CD4-positive, alpha-beta T cell treated with Interleukin-17A for 4 hours (primary cell): ENCODE measurements around the gene PALLD.

Experiments used
- DNase-seq: peaks from one replicate; pipeline ENCODE4 v3.0.0-alpha.2; 2020; ENCODE audit warnings: mixed read lengths

Gene PALLD

DNA sequence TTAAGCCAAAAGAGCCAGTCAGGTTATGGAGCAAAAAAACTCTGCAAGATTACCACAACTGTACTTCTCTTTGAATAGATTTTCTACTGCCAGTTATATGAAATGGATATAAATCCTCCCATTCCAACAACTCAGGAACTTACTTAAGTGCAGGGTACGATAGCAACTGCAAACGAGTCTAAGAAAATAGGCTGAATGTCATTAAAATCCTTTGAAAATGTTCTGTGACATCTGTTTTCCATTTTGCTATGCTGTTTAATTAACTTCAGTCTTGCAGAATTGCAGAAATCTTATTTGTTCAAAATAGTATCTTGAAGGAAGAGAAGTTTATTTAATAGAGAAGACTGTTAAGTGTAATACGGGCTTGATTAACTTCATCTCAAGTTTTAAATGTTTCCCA, 243.8 kb downstream of the PALLD start:
- no peak for DNase-seq

DNA sequence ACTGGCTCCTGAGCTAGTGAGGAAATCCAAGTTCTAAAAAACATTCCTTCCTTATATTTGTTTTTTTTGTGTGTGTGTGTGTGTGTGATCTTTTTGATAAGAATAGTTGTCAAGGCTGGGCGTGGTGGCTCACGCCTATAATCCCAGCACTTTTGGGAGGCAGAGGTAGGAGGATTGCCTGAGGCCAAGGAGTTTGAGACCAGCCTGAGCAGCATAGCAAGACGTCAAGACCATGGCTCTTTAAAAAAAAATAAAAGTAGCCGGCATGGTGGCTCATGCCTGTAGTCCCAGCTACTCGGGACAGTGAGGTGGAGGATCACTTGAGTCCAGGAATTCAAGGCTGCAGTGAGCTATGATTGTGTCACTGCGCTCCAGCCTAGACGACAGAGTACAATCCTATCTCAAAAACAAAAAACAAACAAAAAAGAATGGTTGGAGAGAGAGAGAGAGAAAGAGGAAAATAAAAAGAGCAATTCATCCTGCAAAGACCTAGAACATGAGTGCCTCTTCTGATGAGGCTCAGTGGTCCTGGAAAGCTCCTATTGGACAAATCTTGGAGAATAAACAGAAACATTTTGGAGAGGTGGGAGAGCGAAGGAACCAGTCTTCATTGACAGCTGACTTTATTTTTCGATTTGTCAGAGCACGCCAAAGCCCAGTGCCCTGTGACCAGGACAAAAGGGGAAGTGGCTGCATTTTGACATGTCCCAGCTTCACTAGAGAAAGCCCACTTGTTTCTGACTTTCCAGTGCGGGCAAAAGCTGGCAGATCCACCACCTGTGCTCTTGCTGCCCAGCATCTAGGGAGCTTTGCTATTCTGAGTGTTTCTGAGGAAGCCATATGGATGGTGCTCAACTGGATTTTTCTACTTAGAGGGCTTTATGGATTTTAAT, 244.7 kb downstream of the PALLD start:
- no peak for DNase-seq

DNA sequence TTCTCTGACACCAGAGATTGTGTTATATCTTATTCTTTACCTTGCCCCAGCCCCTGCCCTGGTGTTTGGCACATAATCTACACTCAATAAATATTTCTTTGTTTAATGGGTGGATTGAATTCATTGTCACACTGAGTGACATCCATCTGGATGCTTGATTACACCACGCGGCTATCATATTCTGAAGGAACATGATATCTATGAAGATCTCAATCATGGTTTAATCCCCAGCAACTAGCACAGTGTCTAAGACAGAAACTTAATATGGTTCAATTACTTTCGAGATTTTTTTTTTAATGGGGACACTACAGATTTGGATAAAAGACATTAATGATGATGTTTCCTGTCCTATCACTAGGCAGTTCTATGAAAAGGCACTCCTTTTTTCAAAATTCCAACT, 246.3 kb downstream of the PALLD start:
- DNase-seq: no peak

DNA sequence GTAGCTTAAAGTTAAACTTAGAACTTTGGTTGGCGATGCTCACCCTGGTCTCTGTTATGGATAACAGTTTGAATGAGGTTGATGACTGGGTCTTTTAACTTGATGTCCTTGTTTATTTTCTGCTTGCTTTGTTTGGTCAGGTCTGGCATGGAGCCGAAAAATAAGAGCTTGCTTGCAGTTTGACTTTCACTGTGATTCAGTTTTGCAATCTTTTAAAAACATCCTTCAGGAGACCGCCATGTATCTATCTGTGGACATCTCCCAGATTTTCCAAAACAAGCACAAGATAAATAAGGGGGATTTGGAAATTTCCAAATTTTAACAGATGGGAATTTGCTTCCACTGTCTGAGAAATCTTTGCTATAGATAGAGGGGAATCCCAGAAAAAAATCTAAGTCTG, 246.7 kb downstream of the PALLD start:
- no peak for DNase-seq

DNA sequence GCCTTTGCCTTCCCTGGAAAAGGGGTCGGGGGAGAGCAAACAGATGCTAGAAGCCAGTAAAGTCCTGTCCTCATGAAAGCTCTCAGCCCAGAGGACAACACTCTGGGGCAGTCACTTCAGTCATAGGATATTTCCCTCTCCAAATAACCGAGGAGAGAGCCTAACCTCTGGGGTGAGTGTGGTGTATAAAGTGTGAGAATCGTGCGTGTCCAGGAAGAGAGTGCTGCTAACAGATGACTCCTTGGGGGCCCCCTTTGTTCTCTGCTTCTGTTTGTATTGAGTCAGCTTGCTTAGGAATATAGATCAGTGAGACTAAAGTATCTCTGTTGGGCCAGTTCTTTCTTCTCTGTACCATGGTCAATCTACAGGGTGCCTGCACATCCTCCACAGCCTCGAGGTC, 247.2 kb downstream of the PALLD start:
- no peak for DNase-seq

DNA sequence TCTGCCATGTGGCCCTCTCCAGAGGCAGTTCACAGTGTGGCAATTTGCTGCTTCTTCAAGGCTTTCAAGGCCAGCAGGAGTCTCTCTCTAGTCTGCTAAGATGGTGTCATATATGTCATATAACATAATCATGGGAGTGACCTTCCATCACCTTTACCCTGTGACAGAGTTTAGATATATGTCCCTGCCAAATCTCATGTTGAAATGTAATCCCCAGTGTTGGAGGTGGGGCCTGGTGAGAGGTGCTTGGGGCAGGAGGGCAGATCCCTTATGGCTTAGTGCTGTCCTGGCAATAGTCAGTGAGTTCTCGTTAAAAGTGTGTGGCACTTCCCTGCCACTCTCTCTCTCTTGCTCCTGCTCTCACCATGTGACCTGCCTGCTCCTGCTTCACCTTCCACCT, 252.0 kb downstream of the PALLD start:
- DNase-seq: no peak

DNA sequence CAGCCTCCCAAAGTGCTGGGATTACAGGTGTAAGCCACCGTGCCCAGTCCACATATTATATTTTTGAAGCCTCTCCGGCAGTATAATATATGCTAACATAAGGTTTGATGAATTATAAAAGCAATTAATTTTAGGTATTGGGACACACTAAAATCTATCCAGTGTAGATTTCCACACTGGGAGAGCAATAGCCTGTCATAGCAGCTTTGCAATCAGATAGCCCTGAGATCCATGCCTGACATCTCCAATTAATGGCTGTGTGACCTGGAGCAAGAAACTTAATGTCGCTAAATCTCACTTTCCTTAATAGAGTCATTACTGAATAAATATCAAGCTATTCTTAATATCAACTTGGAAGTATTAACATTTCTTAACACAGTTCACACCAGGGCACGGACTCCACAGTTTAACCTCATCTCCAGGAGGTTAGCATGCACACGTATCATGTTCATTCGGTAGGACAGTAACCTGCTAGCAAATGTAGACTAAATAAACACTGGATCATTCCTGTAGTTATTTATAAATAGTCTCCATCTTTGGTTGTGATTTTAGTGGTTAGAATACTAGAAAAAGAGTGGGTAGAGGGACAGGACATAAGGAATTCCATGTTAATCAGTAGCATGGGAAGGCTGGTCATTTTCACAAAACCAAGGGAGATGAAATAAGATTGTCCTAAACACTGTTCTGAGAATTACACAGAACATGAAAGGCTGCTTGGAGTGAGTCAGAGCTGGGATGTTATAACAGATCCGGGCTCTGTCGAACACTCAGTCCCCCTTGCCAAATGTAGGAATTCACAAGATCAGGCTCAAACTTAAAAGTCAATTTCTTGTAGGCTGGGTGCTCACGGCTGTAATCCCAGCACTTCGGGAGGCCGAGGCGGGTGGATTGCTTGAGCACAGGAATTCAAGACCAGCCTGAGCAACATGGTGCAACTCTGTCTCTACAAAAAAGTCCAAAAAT, 254.7 kb downstream of the PALLD start:
- no peak for DNase-seq

DNA sequence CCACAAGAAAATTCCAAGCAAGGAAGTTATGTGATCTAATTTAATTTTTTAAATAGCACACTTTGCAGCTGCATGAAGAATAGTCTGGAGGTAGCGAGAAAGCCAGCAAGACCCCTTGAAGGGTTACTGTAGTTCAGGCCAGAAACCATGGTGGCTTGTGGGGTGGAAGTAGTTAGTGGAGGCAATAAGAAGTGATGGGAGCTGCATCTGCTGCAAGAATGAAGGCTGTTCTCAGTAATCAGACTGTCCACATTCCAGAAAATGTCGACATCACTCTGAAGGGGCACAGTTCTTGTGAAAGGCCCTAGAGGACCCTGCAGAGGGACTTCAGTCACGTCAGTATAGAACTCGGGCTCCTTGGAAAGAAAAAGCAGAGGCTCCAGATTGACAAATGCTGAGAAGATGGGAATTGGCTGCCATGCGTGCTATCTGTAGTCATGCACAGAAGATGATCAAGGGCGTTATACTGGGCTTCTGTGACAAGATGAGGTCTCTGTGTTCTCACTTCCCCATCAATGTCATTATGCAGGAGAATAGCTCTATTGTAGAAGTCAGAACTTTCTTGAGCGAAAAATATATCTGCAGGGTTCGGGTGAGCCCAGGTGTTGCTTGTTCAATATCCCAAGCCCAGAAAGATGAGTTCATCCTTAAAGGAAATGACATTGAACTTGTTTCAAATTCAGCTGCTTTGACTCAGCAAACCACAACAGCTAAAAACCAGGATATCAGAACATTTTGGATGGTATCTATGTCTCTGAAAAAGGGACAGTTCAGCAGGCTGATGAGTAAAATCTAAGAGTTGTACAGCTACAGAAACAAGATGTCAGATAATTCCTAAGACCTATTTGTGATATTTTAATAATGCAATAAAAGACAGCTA, 259.0 kb downstream of the PALLD start:
- DNase-seq: no peak

DNA sequence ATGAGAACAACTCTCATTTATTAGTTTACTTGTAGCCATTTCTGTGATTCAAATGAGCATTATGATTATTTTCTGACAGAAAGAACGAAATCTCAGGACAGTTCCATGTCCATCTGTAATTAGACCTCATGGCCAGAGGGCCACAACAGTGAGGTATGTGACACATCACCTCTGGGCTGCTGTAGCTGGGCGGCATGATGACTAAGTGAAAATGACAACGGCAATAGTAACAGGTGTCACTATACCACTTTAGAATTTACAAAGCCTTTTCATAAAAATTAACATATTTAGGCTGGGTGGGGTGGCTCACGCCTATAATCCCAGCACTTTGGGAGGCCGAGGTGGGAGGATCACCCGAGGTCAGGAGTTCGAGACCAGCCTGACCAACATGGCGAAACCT, 260.6 kb downstream of the PALLD start:
- DNase-seq: no peak

DNA sequence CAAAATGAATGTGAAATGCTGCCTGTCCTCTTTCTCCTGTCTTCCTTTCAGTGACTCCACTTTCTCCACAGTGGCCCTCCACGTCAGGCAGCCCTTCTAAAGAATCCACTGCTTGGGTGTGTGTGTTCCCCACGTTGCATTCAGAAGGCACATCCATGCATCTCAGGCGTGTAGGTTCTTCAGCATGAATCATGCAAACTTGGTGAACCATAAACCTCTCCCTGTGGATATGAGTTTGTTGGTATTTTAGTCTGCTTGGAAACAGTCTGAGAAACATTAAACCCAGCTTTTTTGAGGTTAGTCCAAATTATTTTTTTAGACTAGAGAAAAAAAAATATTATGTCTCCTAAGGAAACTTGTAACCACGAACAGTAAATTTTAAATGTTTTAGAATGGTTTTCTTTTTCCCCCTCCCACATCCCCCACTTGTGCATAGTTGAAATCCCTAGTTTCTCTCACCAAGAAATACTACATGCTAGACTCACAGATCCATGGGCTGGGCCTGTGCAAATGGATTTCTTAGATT, 261.6 kb downstream of the PALLD start:
- no peak for DNase-seq

DNA sequence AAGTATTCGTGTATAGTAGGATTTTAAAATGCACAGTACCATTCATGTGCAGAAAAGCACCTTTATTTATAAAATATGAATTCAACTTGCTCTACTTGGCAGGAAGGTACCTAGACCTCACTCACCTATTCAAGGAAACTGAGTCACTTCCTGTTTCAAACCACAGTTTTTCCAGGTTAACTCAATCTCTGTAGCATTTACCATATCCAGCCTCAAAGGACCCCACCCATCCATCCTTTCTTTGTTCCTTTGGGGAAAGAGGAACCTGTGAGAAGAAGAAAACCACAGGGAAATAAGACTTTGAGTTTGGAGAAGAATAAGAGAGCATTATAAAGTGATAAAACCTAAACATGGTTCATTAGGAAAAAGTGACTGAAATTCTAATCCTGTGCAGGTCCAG, 262.5 kb downstream of the PALLD start:
- no peak for DNase-seq

DNA sequence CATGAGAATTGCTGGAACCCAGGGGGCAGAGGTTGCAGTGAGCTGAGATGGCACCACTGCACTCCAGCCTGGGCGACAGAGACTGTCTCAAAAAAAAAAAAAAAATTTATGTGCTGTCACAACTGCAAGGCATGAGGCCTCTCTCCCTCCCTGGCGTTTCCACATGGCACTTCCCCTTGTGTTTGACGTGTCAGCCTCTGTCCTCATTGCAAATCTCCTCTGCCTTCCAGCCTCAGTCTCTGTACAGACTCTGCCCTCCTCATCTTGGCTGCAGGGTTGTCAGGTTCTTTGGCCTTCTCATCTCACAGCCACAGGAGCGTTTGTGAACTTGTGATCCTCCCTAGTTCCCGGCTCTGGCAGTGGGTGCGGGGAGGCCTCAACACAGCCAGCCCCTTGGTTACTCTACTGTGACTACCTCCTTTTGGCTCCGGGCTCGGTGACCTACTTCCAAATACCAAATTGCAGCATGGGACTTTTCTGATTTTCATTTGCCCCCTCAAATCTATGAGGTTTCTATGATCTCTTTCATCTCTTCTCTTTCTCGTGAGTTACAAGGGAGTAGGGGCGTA, 263.2 kb downstream of the PALLD start:
- DNase-seq: no peak

DNA sequence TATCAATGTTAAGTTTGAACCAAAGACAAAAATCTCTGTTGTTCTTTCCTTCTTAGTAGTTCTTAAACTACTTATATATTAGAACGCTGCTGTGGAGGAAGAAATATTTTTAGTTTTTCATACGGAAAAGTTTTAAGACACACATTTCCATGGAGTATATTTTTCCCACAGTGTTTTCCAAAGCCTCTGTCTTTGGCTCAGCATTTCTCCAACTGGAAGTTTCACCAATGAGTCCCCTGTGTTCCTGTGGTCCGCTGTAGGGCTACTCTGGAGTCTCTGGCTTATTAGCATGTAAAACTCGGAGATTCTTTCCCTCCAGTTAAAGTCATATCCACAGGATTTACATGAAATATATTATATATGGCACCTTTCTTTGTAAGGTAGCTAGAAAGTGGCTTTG, 264.2 kb downstream of the PALLD start:
- no peak for DNase-seq

DNA sequence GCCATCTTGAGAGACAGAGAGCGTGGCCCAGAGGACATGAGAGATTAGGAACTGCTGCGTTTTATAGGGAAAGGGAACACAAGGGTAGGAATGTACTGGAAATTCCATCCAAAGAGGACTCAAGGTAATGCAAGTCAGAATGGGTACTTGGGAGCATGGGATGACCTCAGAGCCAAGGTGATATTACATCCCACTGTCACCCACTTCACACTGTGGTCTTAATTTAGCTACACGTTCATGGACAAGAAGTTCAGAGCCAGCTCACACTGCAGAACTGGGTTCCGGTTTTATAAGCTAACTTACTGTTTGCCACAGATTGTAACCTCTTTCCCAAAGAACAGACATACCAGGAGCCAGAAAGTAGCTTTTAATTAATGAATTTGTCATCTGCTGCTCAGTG, 268.5 kb downstream of the PALLD start:
- no peak for DNase-seq

DNA sequence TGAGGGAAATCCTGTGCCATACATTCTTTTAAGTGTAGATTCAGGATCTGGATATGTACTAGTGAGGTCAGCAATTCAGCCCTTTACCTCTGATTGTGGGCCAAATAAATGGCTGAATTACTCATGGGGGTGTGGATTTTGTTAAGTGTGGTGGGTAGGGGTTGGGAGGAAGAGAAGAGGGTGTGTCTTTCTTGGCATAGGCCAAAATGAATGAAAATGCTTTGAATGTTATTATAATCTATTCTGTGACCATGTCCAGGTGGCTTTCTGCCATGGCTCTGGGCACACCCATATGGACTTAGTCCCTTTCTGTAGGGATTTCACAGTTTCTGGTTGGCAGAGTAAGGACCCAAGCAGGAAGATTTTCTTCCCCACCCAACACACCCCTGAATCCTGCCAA, 268.9 kb downstream of the PALLD start:
- no peak for DNase-seq

DNA sequence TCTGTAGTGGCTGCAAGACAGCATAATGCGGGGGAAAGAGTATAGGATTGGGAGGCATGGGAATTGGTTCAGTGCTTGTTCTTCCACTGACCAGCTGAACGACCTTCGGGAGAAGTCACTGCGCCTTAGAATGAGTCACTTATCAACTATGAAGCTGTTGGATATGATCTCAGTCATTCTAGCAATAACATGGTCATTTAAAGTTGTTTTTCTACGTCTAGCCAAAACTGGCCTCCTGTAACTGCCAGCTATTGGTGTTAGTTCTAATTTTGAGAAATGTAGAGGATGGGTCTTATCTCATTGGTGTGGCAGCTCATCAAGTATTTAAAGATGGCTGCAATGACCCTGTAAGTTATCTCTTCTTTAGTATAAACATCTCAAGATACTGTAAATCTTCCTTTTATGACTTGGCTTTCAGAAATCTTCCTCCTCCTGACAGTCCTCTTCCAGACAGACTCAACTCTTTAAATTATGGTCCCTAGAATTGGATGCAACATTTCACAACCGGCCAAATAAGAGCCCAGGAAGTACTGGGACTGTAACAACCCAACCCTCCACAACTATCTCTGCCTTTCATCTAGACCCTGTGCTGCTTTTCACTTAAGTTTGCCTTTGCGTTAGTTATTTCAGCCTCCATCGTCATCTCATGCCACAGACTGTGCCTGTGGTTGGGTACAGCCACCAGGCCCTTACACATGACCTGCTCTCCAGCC, 269.9 kb downstream of the PALLD start:
- no peak for DNase-seq

DNA sequence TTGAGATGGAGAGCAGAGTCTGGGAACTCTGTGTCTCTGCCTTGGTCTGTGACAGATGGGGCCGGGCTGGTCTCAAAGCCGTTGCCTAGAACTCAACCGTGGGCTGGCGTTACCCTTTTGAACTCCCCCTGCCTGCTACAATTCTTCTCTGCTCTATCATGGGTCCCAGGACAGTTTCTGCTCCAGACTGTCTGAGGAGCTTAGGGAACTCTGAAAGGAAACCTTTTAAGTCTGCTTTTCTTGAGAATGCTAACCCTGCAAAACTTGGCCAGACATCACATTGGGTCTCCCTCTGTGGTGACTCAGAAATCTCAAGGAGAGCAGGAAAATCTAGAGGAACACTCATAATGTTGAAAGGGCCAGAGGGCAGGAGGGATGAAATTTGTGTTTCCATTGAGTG, 272.6 kb downstream of the PALLD start:
- DNase-seq: no peak

DNA sequence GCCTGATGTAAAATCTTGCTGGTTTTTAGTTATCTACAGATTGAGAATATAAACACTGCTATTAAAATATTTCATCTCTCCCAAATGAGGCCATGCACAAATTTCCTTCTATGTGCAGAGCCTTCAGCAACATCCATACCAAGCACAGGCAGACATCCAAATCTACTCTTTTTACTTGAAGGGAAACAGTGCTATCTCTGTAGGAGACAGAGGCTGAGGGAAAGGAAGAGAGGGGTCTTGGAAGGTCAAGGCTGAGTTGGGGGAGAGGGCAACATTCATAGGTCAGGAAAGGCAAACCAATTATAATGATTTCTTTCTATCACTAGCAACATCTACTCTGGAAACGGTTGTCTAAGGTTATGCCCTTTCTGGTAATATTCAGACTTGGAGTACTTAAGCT, 273.0 kb downstream of the PALLD start:
- no peak for DNase-seq

DNA sequence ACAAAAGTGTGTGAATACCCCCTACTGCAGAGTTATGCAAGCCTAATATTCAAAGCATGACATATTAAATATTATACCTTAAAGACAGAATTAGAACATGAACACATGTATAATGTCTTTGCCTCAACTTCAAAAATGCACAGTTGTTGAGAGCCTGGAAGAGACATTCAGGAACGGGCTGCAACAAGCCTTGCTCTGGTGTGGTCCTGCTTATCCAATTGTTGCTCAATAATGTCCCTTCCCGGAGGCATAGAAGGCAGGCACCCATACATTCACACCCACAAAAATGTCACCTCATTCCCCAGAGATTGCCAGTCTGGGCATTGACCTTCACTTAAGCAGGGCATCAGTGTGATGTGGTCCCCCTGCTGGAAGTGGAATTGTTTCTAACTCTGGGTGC, 274.4 kb downstream of the PALLD start:
- DNase-seq: no peak

DNA sequence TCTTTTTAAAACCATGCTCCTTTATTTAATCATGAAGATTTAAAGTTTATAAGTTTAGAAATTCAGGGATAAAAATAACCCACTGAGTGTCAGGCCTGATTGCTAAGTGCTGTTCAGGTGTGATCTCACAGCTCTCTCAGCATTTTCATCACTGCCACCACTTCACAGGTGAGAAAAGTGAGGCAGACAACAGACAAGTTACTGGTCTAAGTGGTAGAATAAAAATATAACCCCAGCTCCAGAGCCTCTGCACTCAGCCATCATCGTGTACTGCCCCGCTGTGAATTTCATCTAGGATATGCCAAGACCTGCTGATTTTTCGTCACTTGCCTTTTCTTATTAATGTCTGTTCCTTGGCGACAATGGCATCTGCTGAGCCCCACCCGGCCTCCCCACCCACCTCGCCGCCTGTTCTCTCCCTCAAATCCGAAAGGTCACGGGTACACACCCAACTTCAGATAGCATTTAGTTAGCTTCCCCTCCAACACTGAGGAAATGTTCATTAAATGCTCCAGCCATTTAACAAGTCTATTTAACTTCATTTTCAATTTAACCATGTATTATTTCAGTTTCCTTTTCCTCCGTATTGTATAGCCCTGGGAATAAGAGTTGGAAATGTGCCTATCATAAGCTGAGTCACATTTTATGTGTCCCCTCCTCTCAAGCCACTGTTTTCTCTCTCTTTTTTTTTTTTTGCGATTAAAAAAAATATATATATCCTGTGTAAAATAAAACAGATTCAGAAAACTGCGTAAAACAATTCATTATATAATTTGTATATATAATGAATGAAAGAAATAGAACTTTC, 276.7 kb downstream of the PALLD start:
- DNase-seq: no peak

DNA sequence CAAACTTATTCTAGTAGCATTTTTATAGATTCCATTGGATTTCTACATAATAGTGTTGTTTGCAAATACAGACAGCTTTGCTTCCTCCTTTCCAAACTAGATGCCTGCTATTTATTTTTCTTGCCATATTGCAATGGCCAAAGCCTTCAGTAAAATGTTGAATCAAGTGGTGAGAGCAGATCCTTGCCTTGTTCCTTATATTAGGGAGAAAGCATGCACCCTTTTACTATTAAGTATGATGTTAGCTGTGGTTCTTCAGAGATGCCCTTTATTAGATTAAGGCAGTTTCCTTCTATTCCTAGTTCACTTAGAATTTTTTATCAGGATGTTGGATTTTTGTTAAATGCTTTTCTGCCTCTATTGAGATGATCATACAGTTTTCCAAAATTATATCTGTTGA, 279.5 kb downstream of the PALLD start:
- no peak for DNase-seq
